HepG2 (cell line): Measurements from ENCODE around the gene ERICH6.

Source experiments
- MAZ ChIP-seq, 2 experiments: sonication (generic) in 1 of 2; formaldehyde crosslinking in 1 of 2; IDR thresholded peaks; 2 replicates each; pipeline versions ENCODE4 v1.5.0 to v1.6.1; 2012 to 2020; ENCODE audit warnings: low read depth in 2 of 2, mild to moderate bottlenecking in 2 of 2, borderline replicate concordance in 1 of 2, improper control_type of control experiment in 1 of 2, low read length in 1 of 2, missing genetic modification reagents in 1 of 2, moderate library complexity in 1 of 2
- NR2F6 ChIP-seq, 2 experiments: IDR thresholded peaks; 2 replicates each; pipeline ENCODE4 v1.6.1; 2016; ENCODE audit warnings: antibody characterized with exemption in 1 of 2, mild to moderate bottlenecking in 1 of 2
- NR3C1 ChIP-seq: sonication (generic); formaldehyde crosslinking; IDR thresholded peaks from 2 replicates; pipeline ENCODE4 v1.4.0; 2020; ENCODE audit warnings: missing genetic modification reagents
- PAWR ChIP-seq: sonication (generic); formaldehyde crosslinking; IDR thresholded peaks from 2 replicates; pipeline ENCODE4 v1.4.0; 2020; ENCODE audit warnings: missing genetic modification reagents, mild to moderate bottlenecking, borderline replicate concordance
- RAD21 ChIP-seq: fragments of 450-650 bp; formaldehyde crosslinking; IDR thresholded peaks from 2 replicates; pipeline ENCODE4 v1.5.0; 2020; ENCODE audit warnings: mild to moderate bottlenecking
- SP1 ChIP-seq, 2 experiments: fragments of 450-650 bp in 1 of 2; sonication (generic) in 1 of 2; formaldehyde crosslinking in 1 of 2; IDR thresholded peaks; 2 replicates each; pipeline versions ENCODE4 v1.4.0 to v1.6.1; 2016 to 2020; ENCODE audit warnings: missing genetic modification reagents in 1 of 2
- ZKSCAN1 ChIP-seq: fragments of 150-350 bp; IDR thresholded peaks from 2 replicates; pipeline ENCODE4 v1.6.1; 2014; ENCODE audit warnings: low read length
- ZNF563 ChIP-seq: sonication (generic); formaldehyde crosslinking; IDR thresholded peaks from 2 replicates; pipeline ENCODE4 v1.8.0; 2022; ENCODE audit warnings: mild to moderate bottlenecking, moderate library complexity, missing genetic modification reagents
- TF ChIP-seq, protein P1 (sequence below): sonication (generic); formaldehyde crosslinking; IDR thresholded peaks from 2 replicates; pipeline ENCODE4 v1.5.0; 2020; ENCODE audit warnings: mild to moderate bottlenecking, missing genetic modification reagents
- TF ChIP-seq, protein P2 (sequence below): sonication (generic); formaldehyde crosslinking; IDR thresholded peaks from 2 replicates; pipeline ENCODE4 v1.8.0; 2022; ENCODE audit warnings: low read depth, missing genetic modification reagents
- TF ChIP-seq, protein P3 (sequence below): sonication (generic); formaldehyde crosslinking; IDR thresholded peaks from 2 replicates; pipeline ENCODE4 v1.5.0; 2020; ENCODE audit warnings: mild to moderate bottlenecking, missing genetic modification reagents, moderate library complexity

DNA sequence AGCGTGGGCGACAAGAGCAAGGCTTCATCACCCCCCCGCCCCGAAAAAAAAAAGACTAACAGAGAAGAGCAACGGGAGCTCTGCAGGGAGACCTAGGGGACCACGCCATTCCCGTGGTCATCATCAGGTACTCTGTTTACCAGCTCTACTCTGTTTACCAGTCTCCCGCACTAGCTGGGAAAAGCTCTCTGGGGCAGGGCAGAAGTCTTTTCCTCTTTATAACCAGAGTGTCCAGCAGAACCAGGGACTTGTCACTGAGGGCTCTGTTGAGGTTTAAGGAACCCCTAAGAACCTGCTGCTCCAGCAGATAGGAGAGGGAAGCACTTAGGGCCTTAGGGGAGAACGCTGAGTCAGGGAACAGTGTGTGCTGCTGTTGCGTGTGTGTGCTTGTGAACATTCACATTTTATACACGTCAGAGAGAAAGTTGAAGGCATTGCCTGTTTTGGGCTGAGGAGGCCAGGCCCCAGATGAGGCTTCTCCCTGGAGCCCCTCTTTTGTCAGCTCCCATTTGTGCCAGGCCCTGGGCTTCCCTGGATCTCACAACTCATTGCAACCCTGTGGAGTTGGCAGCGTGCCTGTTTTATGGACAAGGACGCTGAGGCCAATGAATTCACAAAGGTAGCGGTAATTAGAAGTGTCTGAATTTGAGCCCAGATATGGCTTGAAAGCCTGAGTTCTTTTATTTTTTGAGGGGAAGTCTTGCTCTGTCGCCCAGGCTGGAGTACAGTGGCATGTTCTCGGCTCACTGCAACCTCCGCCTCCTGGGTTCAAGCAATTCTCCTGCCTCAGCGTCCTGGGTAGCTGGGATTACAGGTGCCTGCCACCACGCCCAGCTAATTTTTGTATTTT, 24.2 kb upstream of the ERICH6 start:
- no peak for TF ChIP-seq ZKSCAN1
- TF ChIP-seq, protein P1, sequence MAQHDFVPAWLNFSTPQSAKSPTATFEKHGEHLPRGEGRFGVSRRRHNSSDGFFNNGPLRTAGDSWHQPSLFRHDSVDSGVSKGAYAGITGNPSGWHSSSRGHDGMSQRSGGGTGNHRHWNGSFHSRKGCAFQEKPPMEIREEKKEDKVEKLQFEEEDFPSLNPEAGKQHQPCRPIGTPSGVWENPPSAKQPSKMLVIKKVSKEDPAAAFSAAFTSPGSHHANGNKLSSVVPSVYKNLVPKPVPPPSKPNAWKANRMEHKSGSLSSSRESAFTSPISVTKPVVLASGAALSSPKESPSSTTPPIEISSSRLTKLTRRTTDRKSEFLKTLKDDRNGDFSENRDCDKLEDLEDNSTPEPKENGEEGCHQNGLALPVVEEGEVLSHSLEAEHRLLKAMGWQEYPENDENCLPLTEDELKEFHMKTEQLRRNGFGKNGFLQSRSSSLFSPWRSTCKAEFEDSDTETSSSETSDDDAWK: no peak
- TF ChIP-seq, protein P2, sequence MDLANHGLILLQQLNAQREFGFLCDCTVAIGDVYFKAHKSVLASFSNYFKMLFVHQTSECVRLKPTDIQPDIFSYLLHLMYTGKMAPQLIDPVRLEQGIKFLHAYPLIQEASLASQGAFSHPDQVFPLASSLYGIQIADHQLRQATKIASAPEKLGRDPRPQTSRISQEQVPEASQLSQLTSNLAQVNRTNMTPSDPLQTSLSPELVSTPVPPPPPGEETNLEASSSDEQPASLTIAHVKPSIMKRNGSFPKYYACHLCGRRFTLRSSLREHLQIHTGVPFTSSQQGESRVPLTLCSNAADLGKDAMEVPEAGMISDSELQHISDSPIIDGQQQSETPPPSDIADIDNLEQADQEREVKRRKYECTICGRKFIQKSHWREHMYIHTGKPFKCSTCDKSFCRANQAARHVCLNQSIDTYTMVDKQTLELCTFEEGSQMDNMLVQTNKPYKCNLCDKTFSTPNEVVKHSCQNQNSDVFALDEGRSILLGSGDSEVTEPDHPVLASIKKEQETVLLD (CRISPR knock-in tag): no peak
- TF ChIP-seq ZNF563: no peak
- TF ChIP-seq, protein P3, sequence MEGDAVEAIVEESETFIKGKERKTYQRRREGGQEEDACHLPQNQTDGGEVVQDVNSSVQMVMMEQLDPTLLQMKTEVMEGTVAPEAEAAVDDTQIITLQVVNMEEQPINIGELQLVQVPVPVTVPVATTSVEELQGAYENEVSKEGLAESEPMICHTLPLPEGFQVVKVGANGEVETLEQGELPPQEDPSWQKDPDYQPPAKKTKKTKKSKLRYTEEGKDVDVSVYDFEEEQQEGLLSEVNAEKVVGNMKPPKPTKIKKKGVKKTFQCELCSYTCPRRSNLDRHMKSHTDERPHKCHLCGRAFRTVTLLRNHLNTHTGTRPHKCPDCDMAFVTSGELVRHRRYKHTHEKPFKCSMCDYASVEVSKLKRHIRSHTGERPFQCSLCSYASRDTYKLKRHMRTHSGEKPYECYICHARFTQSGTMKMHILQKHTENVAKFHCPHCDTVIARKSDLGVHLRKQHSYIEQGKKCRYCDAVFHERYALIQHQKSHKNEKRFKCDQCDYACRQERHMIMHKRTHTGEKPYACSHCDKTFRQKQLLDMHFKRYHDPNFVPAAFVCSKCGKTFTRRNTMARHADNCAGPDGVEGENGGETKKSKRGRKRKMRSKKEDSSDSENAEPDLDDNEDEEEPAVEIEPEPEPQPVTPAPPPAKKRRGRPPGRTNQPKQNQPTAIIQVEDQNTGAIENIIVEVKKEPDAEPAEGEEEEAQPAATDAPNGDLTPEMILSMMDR (CRISPR knock-in tag): no peak
- no peak for TF ChIP-seq SP1 (IDR thresholded peaks at IDR 0.05)
- no peak for TF ChIP-seq SP1 (CRISPR knock-in tag; IDR thresholded peaks at IDR 0.05)
- TF ChIP-seq NR2F6 (IDR thresholded peaks at IDR 0.05): no peak
- TF ChIP-seq NR2F6 (CRISPR knock-in tag; IDR thresholded peaks at IDR 0.05): no peak
- TF ChIP-seq RAD21 (CRISPR knock-in tag): no peak
- no peak for TF ChIP-seq NR3C1 (CRISPR knock-in tag)
- no peak for TF ChIP-seq PAWR
- no peak for TF ChIP-seq MAZ (IDR thresholded peaks at IDR 0.05; ENCODE audit: borderline replicate concordance, low read depth, low read length)
- no peak for TF ChIP-seq MAZ (CRISPR knock-in tag; IDR thresholded peaks at IDR 0.05; ENCODE audit: low read depth)
